HAP-1 (cell line): ENCODE data around the gene LMBR1.
"Not testable (repeated sequence)": the region's sequence is repeated elsewhere in the genome, so short reads cannot be mapped to it uniquely, and the experiment has no call there.

Experiments
- DNase-seq, 2 experiments: peaks; one replicate each; pipeline ENCODE4 v3.0.0-alpha.2; 2016 to 2020; ENCODE audit warnings: low spot score in 2 of 2
- H3K27me3 ChIP-seq: fragments of 250-450 bp; sonication (Bioruptor Pico); 2 replicates; pipeline ENCODE4 v1.5.1; 2020; ENCODE audit warnings: low read depth, mild to moderate bottlenecking, moderate library complexity
- H3K36me3 ChIP-seq: fragments of 250-450 bp; sonication (Bioruptor Pico); replicated peaks from 2 replicates; pipeline ENCODE4 v1.5.1; 2020; ENCODE audit warnings: mild to moderate bottlenecking
- H3K4me1 ChIP-seq: fragments of 250-450 bp; sonication (Bioruptor Pico); 2 replicates; pipeline ENCODE4 v1.5.1; 2020; ENCODE audit warnings: mild to moderate bottlenecking
- H3K4me3 ChIP-seq: fragments of 250-450 bp; sonication (Bioruptor Pico); 2 replicates; pipeline ENCODE4 v1.5.1; 2020; ENCODE audit warnings: mild to moderate bottlenecking, moderate library complexity
- H3K9me3 ChIP-seq: fragments of 250-450 bp; sonication (Bioruptor Pico); 2 replicates; pipeline ENCODE4 v1.5.1; 2020; ENCODE audit warnings: mild to moderate bottlenecking, moderate library complexity
- in situ Hi-C: fragments of 300-500 bp; cut with MboI; formaldehyde crosslinking; loops from 3 replicates; pipeline ENCODE4 v1.14.3; 2020; ENCODE audit warnings: low sequenced_read_pairs, inconsistent platforms, mixed read lengths

LMBR1 gene

DNA sequence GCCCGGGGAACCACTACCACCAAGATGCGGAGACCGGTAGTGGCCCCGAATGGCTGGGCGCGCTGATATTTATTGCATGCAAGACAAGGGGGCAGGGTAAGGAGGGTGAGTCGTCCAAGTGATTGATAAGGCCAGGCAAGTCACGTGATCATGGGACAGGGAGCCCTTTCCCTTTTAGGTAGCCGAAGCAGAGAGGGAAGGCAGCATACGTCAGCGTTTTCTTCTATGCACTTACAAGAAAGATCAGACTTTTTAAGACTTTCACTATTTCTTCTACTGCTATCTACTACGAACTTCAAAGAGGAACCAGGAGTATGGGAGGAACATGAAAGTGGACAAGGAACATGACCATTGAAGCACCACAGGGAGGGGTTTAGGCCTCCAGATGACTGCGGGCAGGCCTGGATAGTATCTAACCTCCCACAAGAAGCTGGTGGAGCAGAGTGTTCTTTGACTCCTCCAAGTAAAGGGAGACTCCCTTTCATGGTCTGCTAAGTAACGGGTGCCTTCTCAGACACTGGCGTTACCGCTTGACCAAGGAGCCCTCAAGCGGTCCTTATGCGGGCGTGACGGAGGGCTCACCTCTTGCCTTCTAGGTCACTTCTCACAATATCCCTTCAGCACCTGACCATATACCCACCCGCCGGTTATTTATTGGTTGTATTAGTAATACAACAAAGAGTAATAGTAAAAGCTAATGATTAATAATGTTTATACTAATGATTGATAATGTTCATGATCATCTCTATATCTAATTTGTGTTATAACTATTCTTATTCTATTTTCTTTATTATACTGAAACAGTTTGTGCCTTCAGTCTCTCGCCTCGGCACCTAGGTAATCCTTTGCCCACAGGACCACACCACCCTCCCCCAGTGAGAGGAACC lies 27.7 kb upstream of the LMBR1 start:
- in situ Hi-C loops, H3K27me3 ChIP-seq, H3K4me3 ChIP-seq, H3K9me3 ChIP-seq, DNase-seq, H3K36me3 ChIP-seq, H3K4me1 ChIP-seq: not testable (repeated sequence)

DNA sequence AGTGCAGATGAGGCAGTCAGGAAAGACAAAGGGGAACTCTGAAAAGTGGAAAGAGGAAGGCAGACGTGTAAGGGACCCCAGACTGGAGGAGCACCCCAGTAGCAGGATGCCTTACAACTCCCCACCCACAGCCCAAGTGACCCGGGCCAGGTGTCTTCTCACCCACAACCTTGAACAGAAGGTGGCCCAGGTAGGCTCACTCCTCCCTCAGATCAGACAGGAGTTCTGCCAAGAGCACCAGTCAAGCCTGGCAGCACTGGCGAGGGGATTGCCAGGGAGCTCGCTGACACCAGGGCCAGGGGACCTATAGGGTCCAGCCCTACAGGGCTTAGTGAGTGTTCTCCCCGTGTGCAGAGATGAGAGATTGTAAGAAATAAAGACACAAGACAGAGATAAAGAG lies 27.1 kb upstream of the LMBR1 start:
- Histone ChIP-seq H3K27me3 (peaks cover 5% of the 10 kb centered on the region), H3K4me3 (no peak overlapping the region), H3K4me1 (no peaks in the 10 kb centered on the region), H3K36me3 (no peaks in the 10 kb centered on the region), H3K9me3 (no peaks in the 10 kb centered on the region)
- DNase-seq = no peak
- in situ Hi-C loops = no loop called here

DNA sequence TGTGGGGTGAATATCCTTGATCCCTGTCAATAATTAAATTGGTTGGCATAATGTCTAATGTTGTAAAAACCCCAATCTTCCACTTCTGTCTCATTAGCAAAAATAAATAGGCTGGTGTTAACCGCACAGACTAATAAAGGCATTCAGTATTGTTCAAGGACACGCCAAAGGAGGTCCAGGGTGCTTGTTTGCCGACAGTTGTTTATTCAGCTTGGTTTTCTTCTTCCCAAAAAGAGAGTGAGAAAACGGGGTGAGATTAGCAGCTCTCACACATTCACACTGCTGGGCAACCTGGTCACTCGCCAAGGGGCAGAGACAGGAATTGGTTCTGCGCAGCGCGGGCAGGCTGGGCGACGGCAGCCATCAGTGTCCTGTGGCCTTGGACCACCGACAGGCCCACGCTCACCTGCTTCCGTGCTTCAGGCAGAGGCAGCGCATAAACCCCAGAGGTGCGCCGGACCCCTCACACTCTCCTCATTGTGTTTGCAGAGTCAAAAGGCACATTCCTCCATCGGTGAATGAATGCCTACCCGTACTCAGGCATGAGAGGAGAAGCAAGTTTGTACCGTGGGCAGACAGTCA lies 26.2 kb upstream of the LMBR1 start:
- Histone ChIP-seq H3K4me1 (no peaks in the 10 kb centered on the region), H3K9me3 (no peaks in the 10 kb centered on the region), H3K27me3 (peaks cover 5% of the 10 kb centered on the region), H3K36me3 (no peaks in the 10 kb centered on the region), H3K4me3 (no peak overlapping the region)
- no peak for DNase-seq
- in situ Hi-C loops = no loop called here

DNA sequence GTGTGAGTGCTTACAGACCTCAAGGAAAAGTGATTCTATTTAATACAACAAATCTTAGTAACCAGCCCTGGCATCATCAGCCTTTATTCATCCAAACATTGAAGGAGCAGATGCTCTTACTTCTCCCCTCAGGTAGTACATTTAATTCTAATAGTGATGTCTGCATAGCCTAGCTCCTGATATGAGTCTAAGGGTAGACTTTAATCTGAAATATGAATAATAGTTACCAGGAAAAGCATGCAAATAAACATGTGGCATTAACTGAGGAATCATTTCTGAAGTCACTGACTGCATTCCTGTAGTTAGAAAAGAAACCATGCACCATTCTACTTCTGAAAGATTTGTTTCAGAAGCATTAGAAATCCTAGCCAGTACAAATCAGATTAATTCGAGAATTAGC lies 25.7 kb upstream of the LMBR1 start:
- Histone ChIP-seq H3K36me3 (no peaks in the 10 kb centered on the region), H3K4me1 (no peaks in the 10 kb centered on the region), H3K9me3 (no peaks in the 10 kb centered on the region), H3K27me3 (peaks cover 5% of the 10 kb centered on the region), H3K4me3 (no peak overlapping the region)
- in situ Hi-C loops = no loop called here
- DNase-seq = no peak

DNA sequence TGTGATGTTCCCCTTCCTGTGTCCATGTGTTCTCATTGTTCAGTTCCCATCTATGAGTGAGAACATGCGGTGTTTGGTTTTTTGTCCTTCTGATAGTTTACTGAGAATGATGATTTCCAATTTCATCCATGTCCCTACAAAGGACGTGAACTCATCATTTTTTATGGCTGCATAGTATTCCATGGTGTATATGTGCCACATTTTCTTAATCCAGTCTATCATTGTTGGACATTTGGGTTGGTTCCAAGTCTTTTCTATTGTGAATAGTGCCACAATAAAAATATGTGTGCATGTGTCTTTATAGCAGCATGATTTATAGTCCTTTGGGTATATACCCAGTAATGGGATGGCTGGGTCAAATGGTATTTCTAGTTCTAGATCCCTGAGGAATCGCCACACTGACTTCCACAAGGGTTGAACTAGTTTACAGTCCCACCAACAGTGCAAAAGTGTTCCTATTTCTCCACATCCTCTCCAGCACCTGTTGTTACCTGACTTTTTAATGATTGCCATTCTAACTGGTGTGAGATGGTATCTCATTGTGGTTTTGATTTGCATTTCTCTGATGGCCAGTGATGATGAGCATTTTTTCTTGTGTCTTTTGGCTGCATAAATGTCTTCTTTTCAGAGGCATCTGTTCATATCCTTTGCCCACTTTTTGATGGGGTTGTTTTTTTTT lies 16.7 kb upstream of the LMBR1 start:
- H3K27me3 ChIP-seq, in situ Hi-C loops, H3K4me1 ChIP-seq, H3K36me3 ChIP-seq, H3K4me3 ChIP-seq, H3K9me3 ChIP-seq, DNase-seq: not testable (repeated sequence)

DNA sequence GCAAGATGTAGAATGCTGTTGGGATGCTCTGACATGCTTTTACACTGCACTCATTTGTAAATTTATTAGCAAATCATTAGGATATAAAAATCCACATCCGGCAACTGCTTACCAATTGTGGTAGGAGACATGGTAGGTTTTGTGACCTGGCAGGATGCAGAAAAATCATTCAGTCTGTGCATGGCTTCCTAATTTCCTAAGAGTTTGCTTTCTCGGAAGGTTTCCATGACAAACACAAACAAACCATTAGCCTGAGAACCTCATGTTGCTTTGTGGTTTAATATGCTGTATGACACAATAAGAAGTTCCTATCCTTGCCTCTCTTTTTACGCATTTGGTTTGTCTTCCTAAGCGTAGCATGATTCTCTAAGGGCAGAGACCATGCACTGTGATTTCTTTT lies 14.7 kb upstream of the LMBR1 start:
- Histone ChIP-seq H3K9me3 (no peaks in the 10 kb centered on the region), H3K4me3 (no peak overlapping the region), H3K4me1 (no peaks in the 10 kb centered on the region), H3K36me3 (no peaks in the 10 kb centered on the region), H3K27me3 (no peaks in the 10 kb centered on the region)
- in situ Hi-C loops = no loop called here
- DNase-seq = no peak

DNA sequence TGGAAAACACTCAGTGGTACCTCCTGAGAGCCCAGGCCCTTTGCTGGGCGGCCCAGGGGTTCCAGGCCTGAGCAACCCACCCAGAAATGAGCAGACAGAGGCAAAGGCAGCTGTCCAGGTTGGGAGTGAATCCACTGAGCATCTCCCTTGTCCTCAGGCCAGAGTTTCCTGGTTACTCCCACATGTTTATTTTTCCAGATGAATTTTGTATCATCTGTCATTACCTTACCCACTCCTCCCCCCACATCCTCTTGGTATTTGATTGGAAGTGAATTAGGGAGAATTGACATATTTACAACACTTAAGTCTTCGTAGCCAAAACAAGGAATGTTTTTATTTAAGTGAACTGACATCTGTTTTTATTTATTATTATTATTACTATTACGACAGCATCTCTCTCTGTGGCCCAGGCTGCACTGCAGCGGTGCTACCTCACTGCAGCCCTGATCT lies 13.2 kb upstream of the LMBR1 start:
- no peak for DNase-seq
- H3K9me3 ChIP-seq = no peaks in the 10 kb centered on the region
- H3K4me3 ChIP-seq = no peak overlapping the region
- in situ Hi-C loops = no loop called here
- no peaks in the 10 kb centered on the region for H3K4me1 ChIP-seq
- H3K36me3 ChIP-seq = no peaks in the 10 kb centered on the region
- no peaks in the 10 kb centered on the region for H3K27me3 ChIP-seq

DNA sequence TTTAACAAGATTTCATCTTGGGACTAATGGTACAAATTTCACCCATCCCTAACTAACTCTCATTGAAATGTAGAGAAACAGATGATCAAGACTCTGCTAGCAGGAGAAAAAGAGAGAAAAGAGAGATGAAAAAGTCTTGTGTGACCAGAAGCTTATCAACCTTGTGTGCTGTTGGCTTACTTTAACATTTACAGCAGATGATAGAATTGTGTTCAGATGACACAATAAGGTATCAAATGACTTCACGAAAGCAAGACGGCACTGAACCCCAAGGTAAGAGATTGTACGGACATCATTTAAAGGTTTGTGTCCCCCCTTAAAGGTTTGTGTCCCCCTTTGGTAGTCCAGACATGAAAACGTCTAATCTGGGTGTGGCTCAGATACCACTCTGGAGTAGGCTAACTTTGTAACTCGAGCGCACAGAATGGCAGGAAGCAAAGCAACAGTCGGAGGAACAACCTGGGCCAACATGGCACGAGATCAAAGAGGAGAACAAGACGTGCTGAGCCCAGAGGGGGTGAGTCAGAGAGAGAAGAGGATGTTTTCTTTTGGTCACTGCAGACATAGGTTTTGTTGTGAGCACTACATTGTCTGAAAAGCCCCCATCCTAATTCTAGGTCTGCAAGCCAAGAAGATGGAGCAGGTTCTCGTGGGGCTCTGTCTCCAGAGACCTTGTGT lies 10.4 kb upstream of the LMBR1 start:
- H3K4me1 ChIP-seq = no peaks in the 10 kb centered on the region
- in situ Hi-C loops = no loop called here
- H3K36me3 ChIP-seq = no peaks in the 10 kb centered on the region
- no peak overlapping the region for H3K4me3 ChIP-seq
- no peaks in the 10 kb centered on the region for H3K27me3 ChIP-seq
- DNase-seq = no peak
- H3K9me3 ChIP-seq = no peaks in the 10 kb centered on the region

DNA sequence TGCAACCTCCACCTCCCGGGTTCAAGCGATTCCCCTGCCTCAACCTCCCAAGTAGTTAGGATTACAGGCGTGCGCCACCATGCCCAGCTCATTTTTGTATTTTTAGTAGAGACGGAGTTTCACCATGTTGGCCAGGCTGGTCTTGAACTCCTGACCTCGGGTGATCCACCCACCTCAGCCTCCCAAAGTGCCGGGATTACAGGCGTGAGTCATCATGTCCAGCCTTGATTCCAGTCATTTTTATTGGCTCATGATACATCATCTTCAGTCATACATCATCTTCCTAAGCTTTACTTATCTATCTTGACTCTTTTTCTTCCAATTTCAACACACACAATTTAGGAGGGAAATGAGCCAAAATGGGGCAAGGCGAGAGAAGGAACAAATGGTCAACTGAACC lies 7.1 kb upstream of the LMBR1 start:
- H3K9me3 ChIP-seq, H3K27me3 ChIP-seq, DNase-seq, H3K4me3 ChIP-seq, H3K36me3 ChIP-seq, in situ Hi-C loops, H3K4me1 ChIP-seq: not testable (repeated sequence)

DNA sequence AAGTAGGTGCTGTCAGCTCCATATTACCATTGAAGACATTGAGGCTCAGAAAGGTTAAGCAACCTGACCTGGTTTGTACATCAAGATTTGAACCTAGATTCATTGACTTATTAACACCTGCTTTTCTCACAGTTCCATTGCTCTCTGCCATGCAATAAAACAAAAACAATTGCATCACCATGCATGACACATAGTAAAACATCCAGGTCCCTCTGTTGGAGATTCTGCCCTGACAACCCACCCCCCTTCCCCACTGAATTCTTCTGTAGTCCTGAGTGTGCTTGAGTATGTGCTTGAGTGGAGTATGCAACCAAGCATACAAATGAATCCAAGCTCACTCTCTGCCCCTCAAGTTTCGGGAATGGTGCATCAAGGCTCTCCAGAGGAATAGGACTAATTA lies 6.0 kb upstream of the LMBR1 start:
- in situ Hi-C loops = no loop called here
- H3K9me3 ChIP-seq = no peaks in the 10 kb centered on the region

DNA sequence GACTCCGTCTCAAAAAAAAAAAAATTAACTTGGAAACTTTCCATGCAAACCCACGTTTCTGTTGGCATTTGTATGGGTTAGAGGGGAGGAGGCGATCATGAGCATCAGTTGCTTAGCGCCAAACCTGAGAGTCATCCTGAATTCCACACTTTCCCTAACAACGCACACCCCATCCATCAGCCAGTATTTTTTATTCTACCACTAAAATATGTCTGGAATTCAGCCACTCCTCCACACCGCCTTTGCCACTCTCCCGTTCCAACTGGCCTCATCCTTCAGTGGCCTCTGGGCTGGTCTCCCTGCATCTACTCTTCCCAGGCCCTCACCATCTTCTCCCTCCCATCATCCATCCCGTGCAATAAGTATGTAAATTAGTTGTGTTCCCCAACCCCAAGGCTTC lies 4.7 kb upstream of the LMBR1 start:
- H3K4me1 ChIP-seq = no peaks in the 10 kb centered on the region
- H3K36me3 ChIP-seq = no peaks in the 10 kb centered on the region
- no peak overlapping the region for H3K4me3 ChIP-seq
- H3K9me3 ChIP-seq = no peaks in the 10 kb centered on the region
- DNase-seq = peak in 1 of 2 experiments; percentile 15
- in situ Hi-C loops = no loop called here
- H3K27me3 ChIP-seq = no peaks in the 10 kb centered on the region

More for the DNA sequence above, 6.0 kb upstream of the LMBR1 start:
- Histone ChIP-seq H3K4me1 (no peaks in the 10 kb centered on the region), H3K36me3 (no peaks in the 10 kb centered on the region), H3K4me3 (no peak overlapping the region), H3K27me3 (no peaks in the 10 kb centered on the region)
- no peak for DNase-seq

DNA sequence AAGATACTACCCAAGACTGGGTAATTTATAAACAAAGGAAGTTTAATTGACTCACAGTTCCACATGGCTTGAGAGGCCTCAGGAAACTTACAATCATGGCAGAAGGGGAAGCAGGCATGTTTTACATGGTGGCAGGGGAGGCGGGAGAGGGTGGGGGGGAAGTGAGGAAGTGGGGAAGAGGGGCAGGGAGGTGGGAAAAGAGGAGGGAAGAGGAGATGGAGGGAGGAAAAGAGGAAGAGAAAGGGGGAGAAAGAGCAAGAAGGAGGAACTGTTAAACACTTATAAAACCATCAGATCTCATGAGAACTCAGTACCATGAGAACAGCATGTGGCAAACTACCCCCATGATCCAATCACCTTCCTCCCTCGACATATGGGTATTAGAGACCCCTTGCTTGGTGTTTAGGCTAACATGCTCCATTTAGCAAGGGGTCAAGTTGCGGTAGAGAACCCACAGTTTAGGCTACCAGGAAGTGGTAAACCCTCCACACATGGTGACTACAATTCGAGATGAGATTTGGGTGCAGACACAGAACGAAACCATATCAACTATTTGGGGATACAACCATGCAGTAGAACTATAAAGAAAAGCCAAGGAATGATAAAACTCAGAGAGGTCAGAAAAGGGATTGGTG lies 3.5 kb upstream of the LMBR1 start:
- no peak for DNase-seq
- H3K4me3 ChIP-seq = no peak overlapping the region
- H3K36me3 ChIP-seq = no peaks in the 10 kb centered on the region; the same call in 1 of the 2 replicates
- in situ Hi-C loops = no loop called here
- H3K27me3 ChIP-seq = no peaks in the 10 kb centered on the region
- H3K9me3 ChIP-seq = no peaks in the 10 kb centered on the region
- no peaks in the 10 kb centered on the region for H3K4me1 ChIP-seq

DNA sequence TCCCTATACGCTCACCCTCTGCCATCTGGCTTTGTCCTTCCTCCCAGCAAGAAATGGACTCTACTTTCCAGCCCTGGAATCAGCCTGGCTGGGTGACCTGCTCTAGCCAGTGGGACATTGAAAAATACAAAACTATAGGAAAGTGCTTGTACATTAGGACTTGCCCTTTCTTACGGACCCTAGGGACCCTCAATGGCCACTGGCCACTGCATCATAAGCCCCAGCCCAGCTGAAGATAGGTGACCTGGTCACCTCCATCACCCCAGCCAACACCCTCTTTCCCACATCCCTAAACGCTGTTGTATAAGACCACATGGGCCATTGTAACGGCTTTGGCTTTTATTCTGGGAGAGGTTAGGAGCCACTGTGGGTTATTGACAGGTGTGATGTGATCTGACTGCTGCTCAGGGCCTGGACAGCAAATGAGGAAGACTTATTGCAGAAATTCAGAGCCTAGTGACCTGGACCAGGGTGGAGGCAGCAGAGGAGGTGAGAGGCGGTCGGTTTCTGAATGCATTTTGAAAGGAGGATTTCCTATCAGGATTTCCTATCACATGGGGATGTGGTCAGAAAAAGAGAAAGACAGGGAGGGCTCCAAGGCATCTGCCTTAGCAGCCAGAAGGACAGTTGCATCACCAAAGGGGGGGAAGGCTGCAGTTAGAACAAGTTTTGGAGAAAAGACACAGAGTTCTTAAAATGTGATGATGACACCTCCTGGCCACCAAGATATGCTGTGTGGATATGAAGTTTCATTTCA lies 2.2 kb upstream of the LMBR1 start:
- Histone ChIP-seq H3K27me3 (no peaks in the 10 kb centered on the region), H3K4me1 (no peaks in the 10 kb centered on the region), H3K36me3 (peaks cover 4% of the 10 kb centered on the region; the same call in 1 of the 2 replicates), H3K9me3 (no peaks in the 10 kb centered on the region; the same call in 1 of the 2 replicates), H3K4me3 (no peak overlapping the region)
- no peak for DNase-seq
- in situ Hi-C loops = no loop called here
